Chondrocyte (in vitro differentiated cells): Measurements from ENCODE around the gene EXD3. TPM values are rescaled to one million over a fixed set of nuclear protein-coding genes. Genes with fewer than 3 reads are reported as not detected.

Source experiments
- DNase-seq: peaks from one replicate; pipeline ENCODE4 v3.0.0; 2021; ENCODE audit warnings: mixed read lengths, low spot score
- H3K27ac Mint-ChIP-seq: one replicate; pipeline ENCODE4 v1.8.0; 2021; ENCODE audit warnings: mild to moderate bottlenecking, moderate library complexity, mixed read lengths; ENCODE audit not compliant: unreplicated experiment
- H3K27me3 Mint-ChIP-seq: 2 replicates; pipeline ENCODE4 v1.8.0; 2021; ENCODE audit warnings: low read depth, mixed read lengths
- H3K36me3 Mint-ChIP-seq: 2 replicates; pipeline ENCODE4 v1.8.0; 2021; ENCODE audit warnings: low read depth, mixed read lengths
- H3K4me1 Mint-ChIP-seq: 2 replicates; pipeline ENCODE4 v1.8.0; 2021; ENCODE audit warnings: low read depth, mild to moderate bottlenecking, mixed read lengths
- H3K4me3 Mint-ChIP-seq: one replicate; pipeline ENCODE4 v1.8.0; 2021; ENCODE audit warnings: mild to moderate bottlenecking, moderate library complexity, mixed read lengths; ENCODE audit not compliant: unreplicated experiment
- H3K9me3 Mint-ChIP-seq: 2 replicates; pipeline ENCODE4 v1.8.0; 2021; ENCODE audit warnings: low read depth, mixed read lengths
- total RNA-seq: library from RNA; stranded (reverse); gene quantifications from 3 replicates; pipeline ENCODE4 v1.2.1, GENCODE V29; 2021
- TF ChIP-seq, protein P1 (sequence below): fragments of 200-600 bp; sonication (generic); IDR thresholded peaks from 2 replicates; pipeline ENCODE4 v1.5.0; 2021; ENCODE audit warnings: antibody characterized with exemption, mild to moderate bottlenecking, moderate library complexity

Gene EXD3
- total RNA-seq, 1 donor from 2014 or later: 11.6 TPM

DNA sequence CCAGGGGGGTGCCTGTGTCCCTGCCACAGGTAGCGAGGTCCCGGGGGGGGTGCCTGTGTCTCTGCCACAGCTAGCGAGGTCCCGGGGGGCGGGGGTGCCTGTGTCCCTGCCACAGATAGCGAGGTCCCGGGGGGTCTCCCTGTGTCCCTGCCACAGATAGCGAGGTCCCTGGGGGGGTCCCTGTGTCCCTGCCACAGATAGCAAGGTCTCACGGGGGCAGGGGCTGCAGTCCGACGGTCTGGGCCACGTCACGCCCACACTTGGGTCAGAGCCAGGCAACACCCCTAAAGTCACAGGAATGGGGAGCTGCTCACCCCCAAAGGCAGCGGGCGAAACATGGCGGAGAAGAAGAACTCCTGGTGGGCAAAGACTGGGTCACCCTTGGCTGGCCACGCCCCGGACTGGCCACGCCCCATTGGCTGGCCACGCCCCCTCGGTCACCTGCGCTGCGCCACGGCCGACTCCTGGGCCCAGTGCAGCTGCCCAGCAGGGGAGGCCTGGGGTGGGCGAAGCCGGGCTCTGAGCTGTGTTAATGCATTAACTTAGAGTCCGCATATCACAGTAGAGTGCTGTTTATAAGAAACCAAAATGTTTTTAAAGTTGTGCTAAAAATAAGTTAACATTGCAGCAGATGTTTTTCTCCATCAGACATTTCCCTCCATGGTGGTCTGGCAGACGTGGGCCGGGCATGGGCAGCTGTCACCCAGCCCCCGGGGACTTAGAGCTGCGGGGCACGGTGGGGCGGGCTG is 7.2 kb upstream of the EXD3 start:
- Mint-ChIP-seq H3K27me3 (no peaks in the 10 kb centered on the region), H3K4me3 (no peak overlapping the region), H3K36me3 (no peaks in the 10 kb centered on the region), H3K4me1 (no peaks in the 10 kb centered on the region), H3K27ac (no peak overlapping the region), H3K9me3 (no peaks in the 10 kb centered on the region)
- TF ChIP-seq, protein P1, sequence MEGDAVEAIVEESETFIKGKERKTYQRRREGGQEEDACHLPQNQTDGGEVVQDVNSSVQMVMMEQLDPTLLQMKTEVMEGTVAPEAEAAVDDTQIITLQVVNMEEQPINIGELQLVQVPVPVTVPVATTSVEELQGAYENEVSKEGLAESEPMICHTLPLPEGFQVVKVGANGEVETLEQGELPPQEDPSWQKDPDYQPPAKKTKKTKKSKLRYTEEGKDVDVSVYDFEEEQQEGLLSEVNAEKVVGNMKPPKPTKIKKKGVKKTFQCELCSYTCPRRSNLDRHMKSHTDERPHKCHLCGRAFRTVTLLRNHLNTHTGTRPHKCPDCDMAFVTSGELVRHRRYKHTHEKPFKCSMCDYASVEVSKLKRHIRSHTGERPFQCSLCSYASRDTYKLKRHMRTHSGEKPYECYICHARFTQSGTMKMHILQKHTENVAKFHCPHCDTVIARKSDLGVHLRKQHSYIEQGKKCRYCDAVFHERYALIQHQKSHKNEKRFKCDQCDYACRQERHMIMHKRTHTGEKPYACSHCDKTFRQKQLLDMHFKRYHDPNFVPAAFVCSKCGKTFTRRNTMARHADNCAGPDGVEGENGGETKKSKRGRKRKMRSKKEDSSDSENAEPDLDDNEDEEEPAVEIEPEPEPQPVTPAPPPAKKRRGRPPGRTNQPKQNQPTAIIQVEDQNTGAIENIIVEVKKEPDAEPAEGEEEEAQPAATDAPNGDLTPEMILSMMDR: no peak
- DNase-seq: peak; percentile 52

DNA sequence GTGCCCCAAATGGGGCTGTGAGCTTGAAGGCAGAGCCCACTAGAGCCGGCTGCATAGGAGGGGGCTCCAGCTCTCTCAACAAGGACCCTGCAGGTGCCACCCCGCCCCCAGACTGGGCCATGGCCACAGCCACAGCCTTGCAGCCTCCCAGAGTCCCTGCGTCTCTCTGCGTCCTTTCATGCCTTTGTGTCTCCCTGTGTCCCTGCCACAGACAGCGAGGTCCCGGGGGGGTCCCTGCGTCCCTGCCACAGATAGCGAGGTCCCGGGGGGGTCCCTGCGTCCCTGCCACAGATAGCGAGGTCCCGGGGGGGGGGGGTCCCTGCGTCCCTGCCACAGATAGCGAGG is 6.6 kb upstream of the EXD3 start:
- Mint-ChIP-seq H3K9me3 (no peaks in the 10 kb centered on the region), H3K27me3 (no peaks in the 10 kb centered on the region), H3K4me1 (peaks cover 6% of the 10 kb centered on the region), H3K36me3 (no peaks in the 10 kb centered on the region), H3K27ac (no peak overlapping the region), H3K4me3 (no peak overlapping the region)
- DNase-seq: no peak
- TF ChIP-seq, protein P1: no peak

DNA sequence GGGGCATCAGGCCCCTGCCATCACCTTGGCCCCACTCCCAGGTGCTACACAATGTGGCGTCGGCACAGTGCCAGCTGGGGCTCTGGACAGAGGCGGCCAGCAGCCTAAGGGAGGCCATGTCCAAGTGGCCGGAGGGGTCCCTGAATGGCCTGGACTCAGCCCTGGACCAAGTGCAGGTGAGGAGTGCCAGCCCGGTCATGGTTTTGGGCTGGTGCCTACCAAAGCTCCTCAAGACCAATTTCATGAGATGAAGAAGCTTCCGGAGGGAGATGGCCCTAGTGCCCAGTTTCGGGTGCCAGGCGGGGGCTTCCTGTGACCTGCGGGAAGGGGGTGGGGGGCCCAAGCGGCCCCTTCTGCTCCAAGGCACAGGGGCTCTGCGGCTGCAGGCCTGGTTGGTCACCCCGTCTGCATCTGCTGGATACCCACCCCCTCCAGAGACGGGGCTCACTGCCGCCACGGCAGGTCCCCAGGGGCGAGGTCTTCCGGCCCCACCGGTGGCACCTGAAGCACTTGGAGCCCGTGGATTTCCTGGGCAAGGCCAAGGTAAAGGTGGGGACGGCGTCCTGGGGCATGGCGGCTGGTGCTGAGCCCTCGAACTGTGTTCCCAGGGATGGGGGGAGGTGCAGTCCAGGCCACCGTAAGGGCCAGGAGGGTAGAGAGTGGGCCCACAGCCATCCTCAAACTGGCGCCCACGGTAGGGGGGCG is 6.0 kb upstream of the EXD3 start:
- H3K4me1 Mint-ChIP-seq: peaks cover 9% of the 10 kb centered on the region
- no peak overlapping the region for H3K4me3 Mint-ChIP-seq
- no peak overlapping the region for H3K27ac Mint-ChIP-seq
- no peaks in the 10 kb centered on the region for H3K36me3 Mint-ChIP-seq
- H3K27me3 Mint-ChIP-seq: no peaks in the 10 kb centered on the region
- H3K9me3 Mint-ChIP-seq: no peaks in the 10 kb centered on the region
- TF ChIP-seq, protein P1: no peak
- DNase-seq: peak; percentile 83

DNA sequence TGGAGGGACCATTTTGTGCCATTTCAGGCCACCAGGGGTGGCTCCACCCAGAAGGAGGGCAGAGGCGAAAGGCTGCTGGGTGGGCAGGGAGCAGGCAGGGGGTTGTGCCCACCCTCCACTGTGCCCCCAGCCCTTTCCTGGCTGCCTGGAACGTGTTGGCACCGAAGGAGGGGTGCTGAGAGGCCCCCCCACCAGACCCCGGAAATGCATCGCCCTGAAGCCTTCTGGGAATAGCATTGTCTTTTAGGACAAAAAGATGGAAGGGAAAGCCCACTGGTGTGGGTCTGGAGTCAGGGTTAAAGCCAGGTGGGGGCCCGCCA is 5.3 kb upstream of the EXD3 start:
- H3K9me3 Mint-ChIP-seq: no peaks in the 10 kb centered on the region
- no peaks in the 10 kb centered on the region for H3K27me3 Mint-ChIP-seq
- peaks cover 9% of the 10 kb centered on the region for H3K4me1 Mint-ChIP-seq
- no peak for DNase-seq
- TF ChIP-seq, protein P1: peak; percentile 15
- H3K36me3 Mint-ChIP-seq: no peaks in the 10 kb centered on the region
- no peak overlapping the region for H3K27ac Mint-ChIP-seq
- no peak overlapping the region for H3K4me3 Mint-ChIP-seq

DNA sequence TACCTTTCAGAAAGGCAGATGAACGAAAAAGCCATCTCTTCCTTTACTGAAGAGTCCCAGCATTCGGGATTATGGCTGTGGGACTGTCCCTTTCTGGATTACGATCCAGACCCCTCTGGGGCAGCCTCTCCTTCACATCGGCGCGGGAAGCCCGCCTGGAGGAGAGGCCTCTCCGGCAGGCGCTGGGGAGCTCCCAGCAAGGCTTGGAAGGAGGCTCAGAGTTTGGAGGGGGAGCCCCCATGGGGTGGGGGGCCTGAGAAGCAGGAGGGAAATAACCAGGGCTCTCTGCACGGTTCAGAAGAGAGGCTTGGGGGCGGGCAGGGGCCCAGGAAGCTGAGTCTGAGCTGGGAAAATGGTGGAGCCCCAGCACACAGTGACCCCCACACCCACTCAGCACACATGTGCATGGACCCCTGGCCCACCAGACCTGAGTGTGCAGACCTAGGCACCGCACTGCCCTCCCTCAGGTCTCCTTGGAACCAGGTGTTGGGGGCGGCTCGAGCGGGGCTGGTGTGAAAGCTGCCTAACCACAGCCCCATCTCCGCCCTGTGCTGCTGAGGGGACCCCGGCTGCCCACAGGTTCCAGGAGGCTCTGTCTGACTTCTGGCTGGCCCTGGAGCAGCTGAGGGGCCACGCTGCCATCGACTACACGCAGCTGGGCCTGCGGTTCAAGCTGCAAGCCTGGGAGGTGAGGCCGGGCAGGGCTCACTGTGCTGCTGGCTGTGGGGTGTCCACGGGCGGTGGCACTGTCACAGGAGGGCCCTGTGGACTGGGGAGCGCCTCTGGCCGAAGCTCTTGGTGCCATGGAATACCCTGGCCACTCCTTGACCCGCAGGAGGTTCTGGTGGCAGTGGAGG is 4.7 kb upstream of the EXD3 start:
- Mint-ChIP-seq H3K4me1 (peaks cover 9% of the 10 kb centered on the region), H3K4me3 (no peak overlapping the region), H3K9me3 (no peaks in the 10 kb centered on the region), H3K27me3 (no peaks in the 10 kb centered on the region), H3K36me3 (no peaks in the 10 kb centered on the region), H3K27ac (no peak overlapping the region)
- TF ChIP-seq, protein P1: no peak
- peak; percentile 90 for DNase-seq
